ENCODE results near the gene DNAH1. TPM values are rescaled to one million over a fixed set of nuclear protein-coding genes. Genes with fewer than 3 reads are reported as not detected.

The DNAH1 gene
- total RNA-seq, 2 donors from 2014 or later = 12.8 to 14.1 TPM

- ATAC-seq (peak; percentile 75), DNase-seq (no peak)
- intact Hi-C loops (cut with DNase I, micrococcal nuclease) = no loop called here
These were observed 10.2 kb upstream of the DNAH1 start for GRCh38 chr3:52305926-52306325.

- no peak for DNase-seq
- ATAC-seq = no peak
- intact Hi-C loops (cut with DNase I, micrococcal nuclease) = no loop called here
These were observed 9.1 kb upstream of the DNAH1 start for GRCh38 chr3:52306978-52307377.

DNA sequence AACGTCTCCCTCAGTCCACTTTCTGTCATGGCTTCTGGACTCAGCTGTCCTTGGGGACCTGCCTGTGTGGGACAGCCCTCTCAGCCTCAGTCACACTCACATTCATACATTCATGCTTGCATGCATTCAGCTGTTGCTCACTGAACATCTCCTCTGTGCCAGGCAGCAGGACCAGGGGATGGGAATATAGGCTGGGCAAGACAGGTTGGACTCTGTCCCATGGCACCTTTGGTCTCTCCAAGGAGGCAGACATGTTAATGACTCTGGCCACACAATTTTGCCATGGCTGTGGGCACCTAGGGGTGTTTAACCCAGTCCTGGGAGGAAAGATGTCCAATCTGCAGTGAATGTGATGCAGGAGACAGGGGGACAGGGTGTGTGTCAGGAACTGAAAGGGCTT, 7.8 kb upstream of the DNAH1 start:
- peak; percentile 43 for ATAC-seq
- intact Hi-C loops (cut with DNase I, micrococcal nuclease) = no loop called here
- no peak for DNase-seq

GRCh38 chr3:52310861-52311575, 5.1 kb upstream of the DNAH1 start:
- ATAC-seq (no peak), DNase-seq (no peak)
- intact Hi-C loops (cut with DNase I, micrococcal nuclease) = no loop called here

DNA sequence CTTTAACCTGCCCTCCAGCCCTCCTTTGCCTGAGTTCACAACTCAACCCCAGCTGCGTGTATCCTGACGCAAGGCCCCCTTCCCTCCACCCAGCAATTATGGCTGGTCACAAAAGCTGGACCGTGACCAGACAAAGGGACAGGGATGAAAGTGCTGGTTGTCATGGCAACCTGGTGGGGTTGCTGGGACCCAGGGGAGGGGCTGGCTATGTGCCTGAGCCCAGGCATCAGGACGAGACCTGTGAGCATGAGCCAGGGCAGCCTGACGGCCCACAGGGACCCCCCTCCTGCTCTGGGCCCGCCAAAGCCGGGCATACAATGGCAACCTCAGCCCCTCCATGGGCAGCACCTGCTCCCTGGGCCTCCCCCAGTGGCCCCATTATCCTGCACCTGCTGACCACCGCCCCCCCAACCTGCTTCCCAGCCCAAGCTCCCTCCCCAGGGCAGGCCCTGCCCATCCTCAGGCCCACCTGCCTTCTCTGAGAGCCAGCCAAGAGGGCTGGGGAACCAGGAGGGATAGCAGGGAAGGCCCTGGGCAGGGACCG, 4.5 kb upstream of the DNAH1 start:
- intact Hi-C loops (cut with DNase I, micrococcal nuclease) = no loop called here
- DNase-seq = no peak
- ATAC-seq = no peak

DNA sequence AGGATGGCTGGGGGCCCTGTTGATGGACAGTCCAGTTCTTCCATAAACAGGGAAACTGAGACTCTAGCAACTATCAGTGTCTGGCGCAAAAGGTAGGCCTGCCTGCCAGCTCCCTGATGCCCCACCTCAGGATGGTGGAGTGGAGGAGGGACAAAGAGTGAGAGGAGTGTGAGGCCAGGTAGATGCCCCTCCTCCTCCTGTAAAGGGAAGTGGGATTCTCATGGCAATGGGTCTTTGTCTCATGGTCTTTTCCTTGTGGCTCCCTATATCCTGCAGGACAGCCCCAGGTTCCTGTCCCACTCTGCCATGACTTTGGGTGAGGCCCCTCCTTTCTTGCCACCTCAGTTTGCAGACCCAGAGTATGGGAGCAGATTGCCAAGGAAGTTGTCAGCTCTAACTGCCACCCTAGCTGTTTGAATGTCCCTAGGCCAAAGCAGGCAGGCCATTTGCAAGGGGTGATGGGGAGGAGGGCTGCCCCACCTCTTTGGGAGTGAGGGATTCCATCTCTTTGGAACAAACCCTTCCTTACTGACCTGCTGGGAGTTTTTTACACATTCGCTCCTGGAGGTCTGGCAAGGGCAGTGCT, 2.8 kb upstream of the DNAH1 start:
- ATAC-seq = no peak
- intact Hi-C loops (cut with DNase I, micrococcal nuclease) = no loop called here
- DNase-seq = no peak

DNA sequence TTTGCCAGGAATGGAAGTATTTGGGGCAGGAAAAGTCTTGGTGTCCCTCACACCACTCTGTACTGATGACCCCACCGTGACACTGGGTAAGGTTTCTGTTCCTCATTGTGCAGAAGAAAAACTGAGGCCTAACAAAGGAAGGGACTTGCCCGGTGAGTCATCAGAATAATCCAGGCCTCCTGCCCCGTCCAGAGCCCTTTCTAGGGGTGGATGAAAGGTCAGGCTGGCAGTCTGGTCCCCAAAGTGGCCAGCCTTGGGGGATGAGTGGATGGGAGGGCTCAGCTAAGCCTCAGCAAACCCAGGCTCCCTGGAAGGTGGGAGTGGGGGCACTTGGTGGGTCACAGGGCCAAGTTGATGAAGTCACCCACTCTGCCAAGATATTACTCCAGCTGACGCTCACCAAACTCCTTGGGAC, 2.3 kb upstream of the DNAH1 start:
- peak in 1 of 2 donors; percentile 40 for DNase-seq
- intact Hi-C loops (cut with DNase I, micrococcal nuclease) = no loop called here

DNA sequence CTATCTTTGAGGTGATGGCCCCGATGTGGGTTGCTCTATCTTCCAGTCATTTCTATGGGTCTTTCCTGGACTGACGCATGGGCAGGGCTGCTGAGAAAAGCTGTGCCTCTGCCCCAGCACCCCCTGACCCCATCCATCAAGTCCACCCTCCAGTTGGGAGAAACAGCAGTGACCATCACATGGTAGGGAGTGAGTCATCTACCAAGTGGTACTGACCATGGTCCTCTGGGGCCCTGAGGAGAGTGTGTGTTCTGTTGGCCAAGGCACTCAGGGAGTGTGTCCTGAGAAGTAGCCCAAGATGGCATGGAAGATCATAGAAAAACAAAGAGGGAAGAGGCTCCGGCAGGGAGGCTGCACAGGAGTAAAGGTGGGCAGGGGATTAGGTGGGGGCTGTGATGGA, 1.6 kb upstream of the DNAH1 start:
- DNase-seq = no peak
- no peak for ATAC-seq
- intact Hi-C loops (cut with DNase I, micrococcal nuclease) = no loop called here

More for the DNA sequence above, 2.3 kb upstream of the DNAH1 start:
- ATAC-seq = peak; percentile 18

- DNase-seq (no peak), ATAC-seq (no peak)
- intact Hi-C loops (cut with DNase I, micrococcal nuclease) = no loop called here
These were observed 1.1 kb upstream of the DNAH1 start for GRCh38 chr3:52315006-52315405.

- ATAC-seq = peak; percentile 94
- intact Hi-C loops (cut with DNase I, micrococcal nuclease) = no loop called here
- DNase-seq = peak; percentile 66 to 78
These were observed 1.3 kb downstream of the DNAH1 start for GRCh38 chr3:52317208-52318000.

DNA sequence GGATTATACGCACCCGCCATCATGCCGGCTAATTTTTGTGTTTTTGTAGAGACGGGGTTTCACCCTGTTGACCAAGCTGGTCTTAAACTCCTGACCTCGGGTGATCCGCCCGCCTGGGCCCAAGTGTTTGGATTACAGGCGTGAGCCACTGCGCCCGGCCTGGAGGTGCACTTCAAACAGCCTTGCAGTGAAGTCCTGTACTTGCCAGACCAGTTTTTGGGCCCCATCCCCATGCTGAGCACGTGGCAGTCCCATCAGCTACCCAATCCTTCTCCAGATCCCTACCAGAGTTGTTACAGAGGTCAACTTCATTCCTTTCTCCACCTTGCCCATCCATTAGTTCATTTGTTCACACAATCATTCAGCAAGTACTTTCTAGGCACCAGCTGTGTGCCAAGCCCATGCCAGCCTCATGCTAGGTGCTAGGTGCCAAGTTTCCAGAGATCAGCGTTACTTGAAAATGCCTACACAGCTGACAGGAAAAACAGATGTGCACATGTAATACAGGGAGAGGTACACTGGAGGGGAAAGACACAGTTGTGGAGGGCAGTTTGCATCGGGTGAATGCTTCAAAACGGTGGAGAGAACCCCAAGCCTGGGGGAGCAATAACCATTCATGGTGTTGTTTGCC, 2.2 kb downstream of the DNAH1 start:
- DNase-seq = no peak
- ATAC-seq = no peak
- intact Hi-C loops (cut with DNase I, micrococcal nuclease) = no loop called here

DNA sequence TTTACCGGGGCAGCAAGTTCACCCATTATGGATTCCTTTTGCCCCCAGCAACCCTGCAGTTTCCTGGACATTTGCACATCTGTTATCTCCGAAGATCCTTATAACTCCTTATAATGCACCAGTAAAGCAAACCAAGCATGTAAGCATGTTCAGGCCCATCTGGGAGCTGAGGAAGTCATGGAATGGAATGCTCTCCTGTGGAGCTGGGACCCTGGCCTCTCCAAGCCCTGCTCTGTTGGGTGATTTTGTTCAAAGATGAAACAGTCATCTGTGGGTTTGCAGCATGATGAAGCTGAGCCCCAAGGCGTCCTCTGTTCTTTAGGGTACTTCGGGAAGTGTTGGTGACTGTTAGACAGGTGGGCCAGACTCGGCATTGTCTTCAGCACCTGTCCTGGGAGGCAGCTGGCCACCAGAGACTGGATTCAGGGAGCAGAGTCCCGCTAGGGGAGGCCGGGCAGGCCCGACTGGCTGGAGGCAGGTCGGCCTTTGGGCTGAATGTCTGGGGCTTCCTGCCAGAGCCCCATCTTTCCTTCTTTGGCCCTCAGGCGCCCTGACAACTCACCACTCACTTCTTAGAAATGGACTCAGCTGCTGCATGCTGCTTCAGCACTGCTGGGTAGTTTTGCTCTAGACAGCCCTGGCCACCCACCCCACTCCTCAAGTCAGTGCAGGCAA, 3.9 kb downstream of the DNAH1 start:
- intact Hi-C loops (cut with DNase I, micrococcal nuclease) = no loop called here
- DNase-seq (no peak), ATAC-seq (no peak)

DNA sequence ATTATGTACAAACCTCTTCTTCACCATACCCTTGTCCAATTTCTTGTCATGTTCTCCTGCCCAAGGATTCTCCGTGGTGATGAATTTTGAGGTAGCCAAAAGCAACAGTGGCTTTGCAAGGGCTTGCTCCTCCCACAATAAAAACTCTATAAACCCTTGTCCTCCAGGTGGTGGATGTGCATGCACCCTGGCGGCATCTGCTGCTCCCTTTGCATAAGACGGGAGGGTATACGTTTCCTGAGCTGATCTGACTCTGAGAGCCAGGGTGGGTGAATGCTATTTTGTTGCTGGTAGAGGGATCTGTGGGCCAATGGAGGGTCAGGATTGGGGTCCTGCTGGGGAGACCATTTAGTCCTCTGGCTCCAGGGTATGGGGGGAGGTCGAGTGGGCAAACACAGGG, 5.4 kb downstream of the DNAH1 start:
- no peak for DNase-seq
- peak; percentile 45 for ATAC-seq
- intact Hi-C loops (cut with DNase I, micrococcal nuclease) = no loop called here

- no peak for ATAC-seq
- DNase-seq = no peak
- intact Hi-C loops (cut with DNase I, micrococcal nuclease) = no loop called here
These were observed 6.3 kb downstream of the DNAH1 start for GRCh38 chr3:52322466-52322865.

DNA sequence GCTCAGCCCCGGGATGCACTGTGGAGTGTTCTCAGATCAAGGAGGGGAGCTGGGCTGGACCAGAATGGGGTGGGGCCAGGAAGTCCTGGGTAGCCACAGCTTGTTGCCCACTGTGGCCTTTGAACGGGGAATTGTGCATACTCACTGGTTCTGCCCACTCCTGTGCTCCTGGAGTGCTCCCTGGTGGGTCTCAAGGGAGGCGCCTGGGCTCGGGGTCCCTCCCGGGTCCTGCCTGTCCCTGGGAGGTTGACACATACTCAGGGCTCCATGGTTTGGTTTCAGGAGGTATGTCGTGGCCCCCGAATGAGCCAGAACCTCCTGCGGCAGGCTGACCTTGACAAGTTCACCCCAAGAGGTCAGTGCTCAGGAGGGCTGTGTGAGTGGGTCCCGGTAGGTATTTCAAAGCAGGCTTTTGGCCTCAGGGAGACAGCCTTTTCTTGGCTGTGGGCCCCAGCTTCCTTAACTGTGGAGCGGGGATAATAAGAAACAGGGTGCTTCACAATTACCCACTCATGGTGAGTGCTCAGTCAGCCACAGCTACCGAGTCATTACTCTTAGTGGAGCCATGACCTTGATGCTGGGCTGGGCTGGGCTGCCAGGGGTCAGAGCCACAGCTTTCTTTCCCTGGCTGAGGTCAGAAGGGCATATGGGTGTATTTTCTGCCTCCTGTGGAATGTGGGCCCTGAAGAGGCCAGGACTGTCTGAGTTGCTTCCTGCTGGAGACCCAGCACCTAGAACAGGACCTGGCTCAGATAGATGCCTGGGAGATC, 7.6 kb downstream of the DNAH1 start:
- ATAC-seq = peak; percentile 41
- DNase-seq = no peak
- intact Hi-C loops (cut with DNase I, micrococcal nuclease) = no loop called here

DNA sequence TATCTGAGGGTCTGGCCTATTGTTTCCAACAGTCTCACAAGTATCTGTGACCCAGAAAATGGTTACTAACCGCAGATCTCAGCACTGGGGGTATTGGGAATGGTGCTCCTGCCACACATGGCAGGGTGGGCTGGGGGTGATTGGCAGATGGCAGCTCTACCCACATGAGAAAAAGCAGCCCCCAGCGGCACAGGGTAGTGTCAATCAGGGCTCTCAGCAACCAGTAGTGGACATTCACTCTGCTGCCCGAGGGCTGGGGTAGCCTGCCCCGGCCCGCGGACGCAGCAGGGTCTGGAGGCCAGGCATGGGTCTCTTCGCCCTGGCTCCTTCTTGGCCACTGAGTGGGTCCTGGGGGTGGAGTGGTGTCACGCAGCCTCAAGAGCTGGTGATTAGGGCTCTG, 8.6 kb downstream of the DNAH1 start:
- intact Hi-C loops (cut with DNase I, micrococcal nuclease) = no loop called here
- DNase-seq = no peak
- no peak for ATAC-seq

- ATAC-seq (no peak), DNase-seq (no peak)
- intact Hi-C loops (cut with DNase I, micrococcal nuclease) = no loop called here
These were observed 9.6 kb downstream of the DNAH1 start for GRCh38 chr3:52325686-52326085.

- DNase-seq = no peak
- intact Hi-C loops (cut with DNase I, micrococcal nuclease) = no loop called here
- ATAC-seq = no peak
These were observed 10.9 kb downstream of the DNAH1 start for GRCh38 chr3:52326976-52327375.
